GM21526 (cell line): ENCODE results near the gene ARHGAP30.

Source experiments
- ATAC-seq: cut with Tn5 transposase; IDR thresholded peaks from one replicate; pipeline ENCODE4 v1.9.1; 2021; ENCODE audit warnings: moderate library complexity; ENCODE audit not compliant: unreplicated experiment, low FRiP score

ARHGAP30 gene

DNA sequence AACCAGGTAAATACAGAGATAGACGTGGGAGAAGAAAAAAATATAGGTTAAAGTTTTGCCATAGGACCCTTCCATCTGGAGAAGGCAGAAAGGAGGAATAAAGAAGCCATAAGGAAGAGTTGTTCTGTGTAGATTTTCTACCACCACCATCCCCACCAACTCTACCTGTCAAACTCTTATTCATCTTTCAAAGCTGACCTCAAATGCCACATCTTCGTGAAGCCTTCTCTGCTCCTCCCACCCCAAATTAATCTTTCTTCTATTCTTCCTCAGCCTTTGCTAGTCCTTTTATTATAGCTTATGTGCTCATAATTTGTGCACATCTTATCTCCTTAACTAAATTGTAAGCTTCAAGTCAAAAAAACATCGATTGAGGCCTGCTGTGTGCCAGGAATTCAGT is 20.9 kb upstream of the ARHGAP30 start:
- no peak for ATAC-seq

DNA sequence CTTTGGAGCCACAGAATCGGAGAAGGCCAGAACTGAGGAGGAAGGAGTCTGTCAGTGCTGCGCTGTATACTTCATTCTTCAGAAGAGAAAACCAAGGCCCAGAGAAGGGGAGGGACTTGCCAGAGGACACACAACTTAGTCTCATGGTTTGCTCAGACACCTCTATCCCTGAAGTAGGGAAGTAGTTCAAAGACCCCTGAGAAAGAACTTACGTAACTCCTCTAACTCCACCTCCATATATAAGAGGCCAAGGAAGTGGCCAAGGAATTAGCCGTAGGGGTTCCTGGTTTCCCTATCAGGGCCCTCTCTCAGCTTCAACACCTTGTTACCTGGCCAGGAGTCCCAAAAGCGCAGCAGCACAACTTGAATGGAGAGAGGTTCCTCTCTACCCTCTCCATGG is 20.2 kb upstream of the ARHGAP30 start:
- no peak for ATAC-seq

- no peak for ATAC-seq
Measured at GRCh38 chr1:161089251-161089924, 19.7 kb upstream of the ARHGAP30 start, which contains the start of gene NECTIN4. Gene NECTIN4 (minus strand): TSS chr1:161089558. CDS start chr1:161089296, 262 bp downstream.

DNA sequence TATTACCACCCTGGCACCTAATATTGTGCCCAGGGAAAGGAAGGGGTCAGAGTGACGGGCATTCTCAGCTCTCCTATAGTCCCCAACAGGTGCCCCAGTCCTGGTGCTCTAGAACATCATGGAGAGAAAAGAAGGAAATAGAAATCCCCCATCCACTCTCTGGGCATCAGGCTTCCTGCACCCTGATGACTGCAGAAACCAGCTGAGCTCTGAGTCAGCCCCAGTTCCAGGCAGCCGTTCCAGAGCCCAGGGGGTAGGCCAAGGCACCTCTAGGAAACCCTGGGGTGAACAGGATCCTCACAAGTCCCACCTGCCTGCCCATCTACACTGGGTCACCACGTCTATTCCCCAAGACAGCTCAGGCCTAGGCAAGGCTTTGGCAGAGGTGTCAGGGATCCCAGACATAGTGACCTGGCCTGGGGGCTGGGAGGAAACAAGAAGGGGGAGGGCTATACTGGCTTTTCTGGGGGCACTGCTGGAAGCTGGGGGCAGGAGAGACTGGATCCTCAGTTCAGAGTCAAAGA is 19.0 kb upstream of the ARHGAP30 start:
- ATAC-seq: no peak

- no peak for ATAC-seq
Measured at GRCh38 chr1:161086457-161086856, 16.8 kb upstream of the ARHGAP30 start.

- ATAC-seq: no peak
Measured at GRCh38 chr1:161085165-161085564, 15.5 kb upstream of the ARHGAP30 start.

GRCh38 chr1:161084597-161084988 is 14.9 kb upstream of the ARHGAP30 start:
- no peak for ATAC-seq

- ATAC-seq: no peak
Measured at GRCh38 chr1:161083748-161084596, 14.3 kb upstream of the ARHGAP30 start.

DNA sequence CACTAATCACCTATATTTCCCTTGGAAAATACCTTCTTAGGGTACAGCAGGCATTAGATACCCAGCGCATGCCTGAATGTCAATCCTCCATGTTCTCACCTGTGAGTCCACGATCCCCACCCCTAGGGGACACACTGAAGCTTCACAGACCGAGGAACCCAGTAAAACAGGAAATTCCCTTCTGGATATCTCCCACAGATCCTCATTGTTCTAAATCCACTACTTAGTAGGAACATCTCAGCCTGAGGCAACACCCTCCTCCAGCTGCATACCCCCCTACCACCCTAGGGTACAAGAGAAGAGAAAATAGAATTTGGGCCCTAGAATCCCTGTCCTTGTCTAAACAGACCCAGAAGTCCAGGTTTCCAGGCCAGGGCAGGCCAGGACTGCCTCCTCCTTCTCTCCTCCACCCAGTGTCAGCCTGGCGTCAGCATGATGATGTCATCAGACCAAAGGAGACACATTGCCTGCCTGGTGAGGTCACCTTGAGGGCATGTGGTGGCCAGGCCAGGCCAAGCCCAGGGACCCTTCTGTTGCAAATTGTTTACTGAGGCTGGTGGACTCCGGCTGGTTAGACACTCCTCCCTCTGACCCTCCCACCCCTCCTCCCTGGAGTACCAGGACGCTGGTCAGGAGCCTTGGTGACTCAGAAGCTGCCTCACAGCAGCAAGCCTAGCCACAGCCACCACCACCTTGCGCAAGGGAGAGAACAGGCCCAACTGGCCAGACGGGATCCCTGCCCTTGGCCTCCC is 13.5 kb upstream of the ARHGAP30 start:
- ATAC-seq: no peak

DNA sequence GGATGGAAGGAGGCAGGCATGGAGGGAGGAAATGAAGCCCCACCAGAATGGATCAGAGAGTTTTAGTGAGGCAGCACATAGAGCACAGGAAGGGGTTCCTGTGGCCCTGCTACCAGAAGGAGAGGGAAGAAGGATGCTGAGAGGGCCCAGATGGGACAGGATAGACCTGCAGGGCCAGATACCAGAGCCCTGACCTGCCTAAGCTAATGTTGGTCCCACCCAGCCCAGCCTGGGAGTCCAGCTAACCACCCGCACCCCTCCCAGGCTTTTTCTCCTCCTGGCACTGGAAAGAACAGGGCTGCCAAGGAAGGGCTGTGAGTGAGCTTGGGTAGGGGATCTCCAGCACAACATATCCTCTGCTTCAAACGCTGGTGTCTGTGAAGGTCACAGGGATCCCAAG is 12.8 kb upstream of the ARHGAP30 start:
- no peak for ATAC-seq

DNA sequence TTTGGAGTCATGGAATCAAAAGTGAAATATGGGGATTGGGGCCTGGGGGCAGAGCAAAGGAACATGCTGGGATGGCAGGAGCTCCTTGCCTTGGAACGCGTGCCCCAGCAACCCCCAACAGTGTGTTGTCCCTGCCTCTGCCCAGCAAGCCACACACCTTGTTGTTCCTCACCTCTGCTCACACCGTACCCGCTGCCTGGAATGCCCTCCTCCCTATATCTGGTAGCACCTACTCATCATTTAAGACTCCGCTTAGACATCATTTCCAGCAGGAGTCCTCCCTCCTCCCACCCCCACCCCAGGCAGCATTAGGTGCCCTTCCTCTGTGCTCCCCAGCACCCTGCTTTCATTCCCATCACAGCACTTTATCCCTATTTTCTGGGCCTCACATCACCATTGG is 11.8 kb upstream of the ARHGAP30 start:
- no peak for ATAC-seq

- no peak for ATAC-seq
Measured at GRCh38 chr1:161080441-161081405, 11.0 kb upstream of the ARHGAP30 start.

- ATAC-seq: no peak
Measured at GRCh38 chr1:161079436-161080110, 9.9 kb upstream of the ARHGAP30 start.

- ATAC-seq: no peak
Measured at GRCh38 chr1:161077426-161077825, 7.7 kb upstream of the ARHGAP30 start.

DNA sequence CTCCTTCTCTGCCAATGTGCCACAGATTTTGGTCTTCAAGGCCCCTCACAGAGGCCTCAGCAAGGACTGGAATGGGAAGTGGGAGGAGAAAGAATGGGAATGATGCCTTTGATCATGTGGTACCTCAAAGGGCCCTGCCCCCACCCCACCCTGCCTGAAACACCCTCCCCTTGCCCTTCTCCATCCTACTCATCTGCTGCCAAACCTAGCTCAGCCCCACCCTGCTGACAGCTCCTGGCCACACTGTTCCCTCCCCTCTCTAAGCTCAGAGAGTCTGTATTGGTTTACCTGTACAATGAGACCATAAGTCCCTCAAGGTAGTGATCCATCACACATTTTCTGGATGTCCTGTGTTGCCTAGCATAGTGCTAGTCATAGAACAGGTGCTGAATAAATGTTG is 6.7 kb upstream of the ARHGAP30 start:
- ATAC-seq: no peak

GRCh38 chr1:161074676-161075368 is 5.1 kb upstream of the ARHGAP30 start:
- ATAC-seq: no peak

DNA sequence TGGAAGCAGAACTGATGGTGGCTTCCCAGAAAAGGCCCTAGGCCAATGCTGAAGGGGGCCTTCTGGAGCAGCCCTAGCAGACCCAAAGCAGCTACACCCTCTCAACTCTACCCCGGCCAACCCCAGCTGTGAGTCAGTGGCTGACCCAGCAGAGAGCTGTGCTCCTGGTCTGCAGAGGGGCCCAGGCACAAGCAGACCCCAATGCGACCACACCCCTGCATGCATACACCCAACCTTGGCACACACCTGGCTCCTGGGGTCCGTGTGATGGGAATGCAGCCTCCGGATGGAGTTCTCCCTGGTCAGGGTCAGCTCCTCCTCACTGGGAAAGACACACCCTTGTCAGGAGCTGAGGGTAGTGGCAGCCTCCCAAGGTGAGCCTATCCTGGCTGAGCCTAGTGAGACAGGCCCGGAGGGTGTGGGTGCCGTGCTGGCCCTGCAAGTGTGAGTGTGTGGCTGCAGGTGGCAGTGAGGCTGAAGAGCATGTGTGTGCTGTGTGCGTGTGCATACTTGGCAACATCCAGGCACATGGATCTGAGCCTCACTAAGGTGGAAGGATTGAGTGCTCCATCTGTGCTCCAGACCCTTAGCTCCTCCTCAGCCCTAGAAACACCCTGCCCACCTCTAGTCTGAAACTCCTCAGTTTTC is 3.9 kb upstream of the ARHGAP30 start:
- no peak for ATAC-seq

DNA sequence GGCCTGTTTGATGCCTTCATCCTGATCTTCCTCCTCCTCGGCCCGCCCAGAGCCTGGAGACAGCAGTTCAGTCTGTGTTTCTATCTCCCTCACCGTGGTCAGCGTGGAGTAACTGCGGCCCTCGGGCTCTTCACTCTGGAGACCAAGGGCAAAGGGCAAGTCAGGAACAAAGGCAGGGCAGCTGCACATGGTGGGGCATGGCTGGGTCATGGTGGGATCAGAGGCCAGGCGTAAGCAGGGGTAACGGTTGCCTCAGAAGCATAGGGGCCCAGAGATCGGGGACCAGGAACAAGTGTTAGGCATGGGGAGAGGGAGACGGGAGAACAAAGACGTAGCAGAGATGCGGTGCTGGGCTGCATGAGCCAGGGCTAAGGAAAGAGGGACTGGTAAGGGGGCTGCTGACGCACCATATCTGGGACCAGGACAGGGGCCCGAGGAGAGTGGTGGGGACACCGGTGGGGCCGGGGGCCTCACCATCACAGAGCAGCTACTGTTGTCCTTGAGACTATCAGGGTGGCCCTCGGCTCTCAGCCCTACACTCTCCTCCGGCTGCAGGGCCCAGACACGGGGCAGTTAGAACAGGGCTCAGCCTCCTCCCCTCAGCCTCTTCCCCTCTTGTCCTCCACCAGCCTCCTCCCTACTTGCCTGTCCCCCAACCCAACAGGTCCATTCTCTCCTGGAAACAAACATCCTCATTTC is 3.2 kb upstream of the ARHGAP30 start:
- ATAC-seq: no peak
